WTC11 (cell line): ENCODE results near the gene CDH19. TPM values are rescaled to one million over a fixed set of nuclear protein-coding genes. Genes with fewer than 3 reads are reported as not detected.

Experiments
- ATAC-seq: fragments of 200-7000 bp; cut with Tn5 transposase; 2 replicates; pipeline ENCODE4 v1.10.0; 2021; ENCODE audit warnings: mild to moderate bottlenecking, moderate library complexity
- CTCF ChIA-PET: fragments of 300-600 bp; sonication (Branson Sonifier 250); formaldehyde crosslinking; loops from one replicate; lab custom pipeline; 2021; ENCODE audit warnings: antibody characterized with exemption; lab: Charles Lee
- POLR2A ChIA-PET: fragments of 350-600 bp; sonication (Branson Sonifier 250); formaldehyde crosslinking; loops from one replicate; lab custom pipeline; 2021; ENCODE audit warnings: antibody characterized with exemption; lab: Charles Lee
- DNase-seq: peaks from one replicate; pipeline ENCODE4 v3.0.0; 2021; ENCODE audit warnings: low spot score
- H3K27ac Mint-ChIP-seq: 2 replicates; pipeline ENCODE4 v1.8.0; 2021; ENCODE audit warnings: mixed read lengths
- H3K27me3 Mint-ChIP-seq: 2 replicates; pipeline ENCODE4 v1.8.0; 2021; ENCODE audit warnings: low read depth, mild to moderate bottlenecking, moderate library complexity, mixed read lengths
- H3K36me3 Mint-ChIP-seq: 2 replicates; pipeline ENCODE4 v1.8.0; 2021; ENCODE audit warnings: mixed read lengths
- H3K4me1 Mint-ChIP-seq: 2 replicates; pipeline ENCODE4 v1.8.0; 2022; ENCODE audit warnings: mixed read lengths
- H3K4me3 Mint-ChIP-seq: 2 replicates; pipeline ENCODE4 v1.8.0; 2021; ENCODE audit warnings: mild to moderate bottlenecking, moderate library complexity, mixed read lengths
- H3K9me3 Mint-ChIP-seq: 2 replicates; pipeline ENCODE4 v1.8.0; 2021; ENCODE audit warnings: mixed read lengths
- CREB1 ChIP-seq: sonication (generic); formaldehyde crosslinking; IDR thresholded peaks from 2 replicates; pipeline ENCODE4 v1.8.0; 2023; ENCODE audit warnings: mild to moderate bottlenecking, missing genetic modification reagents
- HMGA2 ChIP-seq: fragments of 250-450 bp; sonication (Bioruptor Pico); IDR thresholded peaks from 2 replicates; pipeline ENCODE4 v1.4.0; 2021; ENCODE audit warnings: mild to moderate bottlenecking, moderate library complexity
- KAT7 ChIP-seq: sonication (generic); formaldehyde crosslinking; IDR thresholded peaks from 2 replicates; pipeline ENCODE4 v1.8.1; 2023; ENCODE audit warnings: missing genetic modification reagents, mild to moderate bottlenecking, borderline replicate concordance
- MAX ChIP-seq: sonication (generic); formaldehyde crosslinking; IDR thresholded peaks from 2 replicates; pipeline ENCODE4 v1.8.0; 2022; ENCODE audit warnings: mild to moderate bottlenecking, missing genetic modification reagents
- MXD4 ChIP-seq: fragments of 250-450 bp; sonication (Bioruptor Pico); IDR thresholded peaks from 2 replicates; pipeline ENCODE4 v1.8.0; 2021; ENCODE audit warnings: mild to moderate bottlenecking, moderate library complexity, borderline replicate concordance
- NFE2L1 ChIP-seq: sonication (generic); formaldehyde crosslinking; IDR thresholded peaks from 2 replicates; pipeline ENCODE4 v1.8.1; 2023; ENCODE audit warnings: missing genetic modification reagents
- OVOL2 ChIP-seq: fragments of 250-450 bp; sonication (Bioruptor Pico); IDR thresholded peaks from 2 replicates; pipeline ENCODE4 v1.9.0; 2021; ENCODE audit warnings: mild to moderate bottlenecking, borderline replicate concordance
- SMAD3 ChIP-seq: sonication (generic); formaldehyde crosslinking; IDR thresholded peaks from 2 replicates; pipeline ENCODE4 v1.8.0; 2022; ENCODE audit warnings: missing genetic modification reagents, mild to moderate bottlenecking, borderline replicate concordance
- SOX15 ChIP-seq: fragments of 250-450 bp; sonication (Bioruptor Pico); IDR thresholded peaks from 2 replicates; pipeline ENCODE4 v1.9.0; 2021; ENCODE audit warnings: mild to moderate bottlenecking
- TCF7 ChIP-seq: sonication (generic); formaldehyde crosslinking; IDR thresholded peaks from 2 replicates; pipeline ENCODE4 v1.8.0; 2022; ENCODE audit warnings: mild to moderate bottlenecking, low read depth, missing genetic modification reagents, moderate library complexity
- TP53 ChIP-seq: sonication (generic); formaldehyde crosslinking; IDR thresholded peaks from 2 replicates; pipeline ENCODE4 v1.8.1; 2023; ENCODE audit warnings: mild to moderate bottlenecking, missing genetic modification reagents
- ZNF138 ChIP-seq: sonication (generic); formaldehyde crosslinking; conservative IDR thresholded peaks from 2 replicates; pipeline ENCODE4 v1.8.1; 2022; ENCODE audit warnings: mild to moderate bottlenecking, moderate library complexity, missing genetic modification reagents
- ZNF263 ChIP-seq: sonication (generic); formaldehyde crosslinking; IDR thresholded peaks from 2 replicates; pipeline ENCODE4 v1.8.1; 2022; ENCODE audit warnings: low read depth, mild to moderate bottlenecking, moderate library complexity, missing genetic modification reagents
- ZNF416 ChIP-seq: fragments of 250-450 bp; sonication (Bioruptor Pico); IDR thresholded peaks from 2 replicates; pipeline ENCODE4 v1.9.0; 2021; ENCODE audit warnings: mild to moderate bottlenecking, inconsistent platforms
- ZNF423 ChIP-seq: fragments of 250-450 bp; sonication (Bioruptor Pico); IDR thresholded peaks from 2 replicates; pipeline ENCODE4 v2.1.2; 2022; ENCODE audit warnings: mild to moderate bottlenecking, moderate library complexity
- total RNA-seq: library from RNA; stranded (reverse); gene quantifications from 3 replicates; pipeline ENCODE4 v1.2.3, GENCODE V29; 2021
- TF ChIP-seq, protein P1 (sequence below): fragments of 200-600 bp; IDR thresholded peaks from 2 replicates; pipeline ENCODE4 v1.8.0; 2022; ENCODE audit warnings: antibody characterized with exemption
- TF ChIP-seq, protein P2 (sequence below): fragments of 250-450 bp; sonication (Bioruptor Pico); conservative IDR thresholded peaks from 2 replicates; pipeline ENCODE4 v1.9.0; 2021; ENCODE audit warnings: mild to moderate bottlenecking
- TF ChIP-seq, protein P3 (sequence below): fragments of 250-450 bp; sonication (Bioruptor Pico); IDR thresholded peaks from 2 replicates; pipeline ENCODE4 v1.9.0; 2021; ENCODE audit warnings: moderate library complexity, mild to moderate bottlenecking, inconsistent platforms, borderline replicate concordance
- TF ChIP-seq, protein P4 (sequence below): sonication (generic); formaldehyde crosslinking; IDR thresholded peaks from 2 replicates; pipeline ENCODE4 v1.8.0; 2023; ENCODE audit warnings: mild to moderate bottlenecking, missing genetic modification reagents

Gene CDH19
- total RNA-seq, 1 experiment from 2014 or later, result not detected

DNA sequence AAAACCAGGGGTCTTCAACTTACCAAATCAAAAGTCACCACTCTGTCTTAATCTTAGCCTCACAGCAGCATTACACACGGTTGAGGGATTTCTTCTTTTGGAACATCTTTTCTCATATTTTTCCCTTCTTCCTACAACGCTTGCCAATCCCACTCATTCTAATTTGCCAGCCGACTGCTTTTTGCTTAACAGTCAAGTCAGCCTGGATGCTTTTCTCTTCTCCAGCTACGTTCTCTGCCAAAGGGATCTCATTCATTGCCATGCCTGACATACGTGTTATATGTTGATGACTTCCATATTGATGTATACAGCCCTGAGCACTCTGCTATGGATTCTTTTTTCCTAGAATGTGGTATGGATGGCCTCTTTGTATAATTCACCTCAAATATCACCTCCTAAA is 37.3 kb downstream of the CDH19 start (continued):
- TF ChIP-seq KAT7 (CRISPR knock-in tag), result no peak
- no peak for TF ChIP-seq ZNF416 (CRISPR knock-in tag)
- no peak for TF ChIP-seq SOX15 (CRISPR knock-in tag)
- no peak for TF ChIP-seq ZNF263 (CRISPR knock-in tag)

DNA sequence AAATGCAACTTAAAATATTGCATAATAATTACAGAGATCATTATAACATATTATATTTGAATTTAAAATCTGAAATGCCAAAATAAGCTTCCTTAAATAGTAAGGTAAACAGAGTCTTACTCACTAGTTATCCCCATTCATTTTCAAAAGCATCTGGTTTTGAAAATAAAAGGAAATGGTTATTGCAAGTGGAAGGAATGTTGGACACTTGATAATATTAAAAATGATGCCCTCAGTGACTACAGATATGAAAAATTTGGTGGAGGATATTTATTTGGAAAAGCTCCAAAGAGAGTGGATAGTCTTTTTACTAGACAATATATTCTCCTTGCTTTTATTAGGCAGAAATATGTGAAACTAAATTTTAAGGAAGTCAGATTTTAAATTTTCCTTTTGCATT is 39.7 kb downstream of the CDH19 start:
- POLR2A ChIA-PET, result no interaction called here
- DNase-seq (no peak), ATAC-seq (no peak)
- peak; percentile 35; the same call in 1 of the 2 replicates for TF ChIP-seq HMGA2 (CRISPR knock-in tag)
- TF ChIP-seq CREB1 (CRISPR knock-in tag), result no peak
- TF ChIP-seq, all 79 proteins: peak for 1
- Mint-ChIP-seq H3K27me3 (no peaks in the 10 kb centered on the region), H3K9me3 (no peaks in the 10 kb centered on the region), H3K4me3 (no peak overlapping the region), H3K4me1 (no peaks in the 10 kb centered on the region), H3K36me3 (no peaks in the 10 kb centered on the region), H3K27ac (no peak overlapping the region)
- CTCF ChIA-PET, result no interaction called here

DNA sequence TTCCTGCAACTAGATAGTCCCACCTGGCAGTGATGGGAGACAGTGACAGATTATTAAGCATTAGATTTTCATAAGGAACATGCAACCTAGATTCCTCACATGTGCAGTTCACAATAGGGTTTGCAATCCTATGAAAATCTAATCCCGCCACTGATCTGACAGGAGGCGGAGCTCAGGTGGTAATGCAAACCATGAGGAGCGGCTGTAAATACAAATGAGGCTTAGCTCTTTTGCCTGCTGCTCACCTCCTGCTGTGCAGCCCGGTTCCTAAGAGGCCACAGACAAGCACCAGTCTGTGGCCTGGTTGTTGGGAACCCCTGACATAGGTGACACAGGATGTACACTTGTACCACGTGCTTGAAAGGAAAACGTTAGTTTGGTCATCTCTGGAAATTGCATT is 41.6 kb downstream of the CDH19 start:
- no peak for ATAC-seq
- ChIA-PET CTCF (no interaction called here), POLR2A (no interaction called here)
- Mint-ChIP-seq H3K27me3 (no peaks in the 10 kb centered on the region), H3K27ac (no peak overlapping the region), H3K4me1 (no peaks in the 10 kb centered on the region), H3K4me3 (no peak overlapping the region), H3K36me3 (no peaks in the 10 kb centered on the region), H3K9me3 (no peaks in the 10 kb centered on the region)
- no peak for DNase-seq
- no peak for TF ChIP-seq MXD4 (CRISPR knock-in tag)
- no peak for TF ChIP-seq ZNF138 (CRISPR knock-in tag)

DNA sequence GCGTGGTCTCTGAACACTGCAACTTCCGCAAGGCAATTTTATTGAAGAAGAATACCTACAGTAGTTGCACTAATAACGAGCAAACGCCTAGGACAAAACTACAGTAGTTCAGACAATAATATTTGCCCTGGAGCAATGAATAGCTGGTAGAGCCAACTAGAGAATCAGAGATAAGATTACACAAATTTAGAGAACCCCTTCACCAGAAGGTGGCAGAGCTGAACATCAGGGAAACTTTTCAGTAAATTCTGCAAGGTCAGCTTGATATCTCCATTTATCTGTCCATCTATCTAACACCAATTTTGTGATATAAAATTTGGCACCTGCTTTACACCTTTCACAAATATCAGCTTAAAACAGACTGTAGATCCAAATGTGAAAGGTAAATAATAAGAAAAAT is 43.8 kb downstream of the CDH19 start:
- no peaks in the 10 kb centered on the region for H3K36me3 Mint-ChIP-seq
- no peak; the same call in none of the 2 replicates for ATAC-seq
- CTCF ChIA-PET, result interaction anchor here (0.5 to 1.4 kb wide), 10 partner anchors 11 to 241 kb away, joined by 3 to 12 read pairs (median 4); no protein-coding TSS in a partner anchor
- TF ChIP-seq, protein P1, sequence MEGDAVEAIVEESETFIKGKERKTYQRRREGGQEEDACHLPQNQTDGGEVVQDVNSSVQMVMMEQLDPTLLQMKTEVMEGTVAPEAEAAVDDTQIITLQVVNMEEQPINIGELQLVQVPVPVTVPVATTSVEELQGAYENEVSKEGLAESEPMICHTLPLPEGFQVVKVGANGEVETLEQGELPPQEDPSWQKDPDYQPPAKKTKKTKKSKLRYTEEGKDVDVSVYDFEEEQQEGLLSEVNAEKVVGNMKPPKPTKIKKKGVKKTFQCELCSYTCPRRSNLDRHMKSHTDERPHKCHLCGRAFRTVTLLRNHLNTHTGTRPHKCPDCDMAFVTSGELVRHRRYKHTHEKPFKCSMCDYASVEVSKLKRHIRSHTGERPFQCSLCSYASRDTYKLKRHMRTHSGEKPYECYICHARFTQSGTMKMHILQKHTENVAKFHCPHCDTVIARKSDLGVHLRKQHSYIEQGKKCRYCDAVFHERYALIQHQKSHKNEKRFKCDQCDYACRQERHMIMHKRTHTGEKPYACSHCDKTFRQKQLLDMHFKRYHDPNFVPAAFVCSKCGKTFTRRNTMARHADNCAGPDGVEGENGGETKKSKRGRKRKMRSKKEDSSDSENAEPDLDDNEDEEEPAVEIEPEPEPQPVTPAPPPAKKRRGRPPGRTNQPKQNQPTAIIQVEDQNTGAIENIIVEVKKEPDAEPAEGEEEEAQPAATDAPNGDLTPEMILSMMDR, result 0 out of 2 replicates have a peak, but pooled peaks have one; percentile 15
- no peak for TF ChIP-seq TCF7
- TF ChIP-seq, all 79 proteins: peak for 1
- H3K4me3 Mint-ChIP-seq, result no peak overlapping the region
- H3K9me3 Mint-ChIP-seq, result no peaks in the 10 kb centered on the region
- no peaks in the 10 kb centered on the region for H3K4me1 Mint-ChIP-seq
- H3K27ac Mint-ChIP-seq, result no peak overlapping the region; the same call in 1 of the 2 replicates
- H3K27me3 Mint-ChIP-seq, result no peaks in the 10 kb centered on the region
- no peak for DNase-seq
- POLR2A ChIA-PET, result no interaction called here

GRCh38 chr18:66558773-66559172 is 45.1 kb downstream of the CDH19 start:
- ATAC-seq (no peak), DNase-seq (no peak)
- Mint-ChIP-seq H3K4me3 (no peak overlapping the region), H3K36me3 (no peaks in the 10 kb centered on the region), H3K27ac (no peak overlapping the region), H3K4me1 (no peaks in the 10 kb centered on the region), H3K27me3 (no peaks in the 10 kb centered on the region), H3K9me3 (no peaks in the 10 kb centered on the region)
- ChIA-PET CTCF (no interaction called here), POLR2A (no interaction called here)
- no peak for TF ChIP-seq ZNF423 (CRISPR knock-in tag)
- TF ChIP-seq, protein P2, sequence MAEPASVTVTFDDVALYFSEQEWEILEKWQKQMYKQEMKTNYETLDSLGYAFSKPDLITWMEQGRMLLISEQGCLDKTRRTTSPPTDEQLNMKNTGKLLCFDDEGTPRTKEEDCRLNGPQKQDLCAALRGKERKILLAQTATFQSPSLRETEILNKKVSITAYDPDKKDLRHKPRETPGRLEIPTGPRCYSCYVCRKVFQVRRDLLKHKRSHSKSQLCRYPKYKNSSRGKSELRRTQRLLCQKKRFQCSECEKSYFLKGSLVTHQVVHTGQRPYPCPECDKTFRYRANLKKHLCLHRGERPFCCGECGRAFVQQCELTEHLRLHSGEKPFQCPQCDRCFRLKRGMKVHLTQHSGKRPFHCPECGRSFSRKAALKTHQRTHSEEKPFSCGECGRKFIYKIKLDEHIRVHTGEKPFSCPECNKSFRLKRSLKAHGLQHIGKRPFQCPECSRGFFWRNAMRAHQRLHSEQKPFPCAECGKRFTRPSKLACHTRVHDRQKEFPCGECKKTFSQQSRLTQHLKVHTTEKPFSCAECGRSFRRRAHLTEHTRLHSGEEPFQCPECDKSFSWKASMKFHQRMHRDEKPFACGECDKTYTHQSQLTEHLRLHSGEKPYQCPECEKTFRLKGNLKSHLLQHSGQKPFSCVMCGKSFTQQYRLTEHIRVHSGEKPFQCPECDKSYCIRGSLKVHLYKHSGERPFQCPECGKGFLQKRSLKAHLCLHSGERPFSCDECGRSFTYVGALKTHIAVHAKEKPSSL (CRISPR knock-in tag), result no peak
- TF ChIP-seq, protein P3, sequence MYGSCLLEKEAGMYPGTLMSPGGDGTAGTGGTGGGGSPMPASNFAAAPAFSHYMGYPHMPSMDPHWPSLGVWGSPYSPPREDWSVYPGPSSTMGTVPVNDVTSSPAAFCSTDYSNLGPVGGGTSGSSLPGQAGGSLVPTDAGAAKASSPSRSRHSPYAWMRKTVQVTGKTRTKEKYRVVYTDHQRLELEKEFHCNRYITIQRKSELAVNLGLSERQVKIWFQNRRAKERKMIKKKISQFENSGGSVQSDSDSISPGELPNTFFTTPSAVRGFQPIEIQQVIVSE (CRISPR knock-in tag), result no peak
- no peak for TF ChIP-seq OVOL2
- no peak for TF ChIP-seq NFE2L1
- TF ChIP-seq MAX (CRISPR knock-in tag), result no peak
- TF ChIP-seq, protein P4, sequence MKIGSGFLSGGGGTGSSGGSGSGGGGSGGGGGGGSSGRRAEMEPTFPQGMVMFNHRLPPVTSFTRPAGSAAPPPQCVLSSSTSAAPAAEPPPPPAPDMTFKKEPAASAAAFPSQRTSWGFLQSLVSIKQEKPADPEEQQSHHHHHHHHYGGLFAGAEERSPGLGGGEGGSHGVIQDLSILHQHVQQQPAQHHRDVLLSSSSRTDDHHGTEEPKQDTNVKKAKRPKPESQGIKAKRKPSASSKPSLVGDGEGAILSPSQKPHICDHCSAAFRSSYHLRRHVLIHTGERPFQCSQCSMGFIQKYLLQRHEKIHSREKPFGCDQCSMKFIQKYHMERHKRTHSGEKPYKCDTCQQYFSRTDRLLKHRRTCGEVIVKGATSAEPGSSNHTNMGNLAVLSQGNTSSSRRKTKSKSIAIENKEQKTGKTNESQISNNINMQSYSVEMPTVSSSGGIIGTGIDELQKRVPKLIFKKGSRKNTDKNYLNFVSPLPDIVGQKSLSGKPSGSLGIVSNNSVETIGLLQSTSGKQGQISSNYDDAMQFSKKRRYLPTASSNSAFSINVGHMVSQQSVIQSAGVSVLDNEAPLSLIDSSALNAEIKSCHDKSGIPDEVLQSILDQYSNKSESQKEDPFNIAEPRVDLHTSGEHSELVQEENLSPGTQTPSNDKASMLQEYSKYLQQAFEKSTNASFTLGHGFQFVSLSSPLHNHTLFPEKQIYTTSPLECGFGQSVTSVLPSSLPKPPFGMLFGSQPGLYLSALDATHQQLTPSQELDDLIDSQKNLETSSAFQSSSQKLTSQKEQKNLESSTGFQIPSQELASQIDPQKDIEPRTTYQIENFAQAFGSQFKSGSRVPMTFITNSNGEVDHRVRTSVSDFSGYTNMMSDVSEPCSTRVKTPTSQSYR (CRISPR knock-in tag), result no peak
- no peak for TF ChIP-seq SMAD3
- TF ChIP-seq TP53 (CRISPR knock-in tag), result no peak
